NT2/D1 (cell line): ENCODE measurements around the gene EPB41L4A.
"Not testable (repeated sequence)": the region's sequence is repeated elsewhere in the genome, so short reads cannot be mapped to it uniquely, and the experiment has no call there.

Experiments
- YY1 ChIP-seq: IDR thresholded peaks from 2 replicates; pipeline ENCODE4 v1.6.1; 2011; ENCODE audit not compliant: insufficient read length, insufficient read depth
- ZNF274 ChIP-seq: IDR thresholded peaks from 2 replicates; pipeline ENCODE4 v1.6.1; 2011; ENCODE audit warnings: mild to moderate bottlenecking, low read depth, low read length

DNA sequence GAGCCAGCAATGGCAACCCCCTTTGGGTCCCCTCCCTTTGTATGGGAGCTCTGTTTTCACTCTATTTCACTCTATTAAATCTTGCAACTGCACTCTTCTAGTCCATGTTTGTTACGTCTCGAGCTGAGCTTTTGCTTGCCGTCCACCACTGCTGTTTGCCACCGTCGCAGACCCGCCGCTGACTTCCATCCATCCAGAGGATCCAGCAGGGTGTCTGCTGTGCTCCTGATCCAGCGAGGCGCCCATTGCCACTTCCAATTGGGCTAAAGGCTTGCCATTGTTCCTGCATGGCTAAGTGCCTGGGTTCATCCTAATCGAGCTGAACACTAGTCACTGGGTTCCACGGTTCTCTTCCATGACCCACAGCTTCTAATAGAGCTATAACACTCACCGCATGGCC lies 24.9 kb upstream of the EPB41L4A start:
- not testable (repeated sequence) for TF ChIP-seq ZNF274, YY1
